ENCODE data around the gene ANKZF1.

Gene ANKZF1

DNA sequence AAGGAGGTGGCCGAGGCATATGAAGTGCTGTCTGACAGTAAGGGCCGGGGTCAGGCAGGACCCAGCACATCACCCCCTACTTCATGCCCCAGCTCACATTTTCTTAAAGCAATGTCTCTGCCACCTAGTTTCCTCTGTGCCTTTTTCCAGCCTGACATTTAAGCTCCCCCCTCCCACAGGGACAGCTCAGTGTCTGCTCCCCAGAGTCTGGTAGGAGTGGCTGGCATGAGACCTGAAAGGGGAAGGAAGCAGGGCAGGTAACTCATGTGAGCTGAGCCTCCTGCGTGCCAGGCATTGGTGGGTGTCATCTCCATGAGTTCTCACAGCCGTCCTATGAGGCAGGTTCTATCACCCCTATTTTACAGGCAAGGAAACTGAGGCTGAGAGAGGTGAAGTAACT lies 51.0 kb downstream of the ANKZF1 start:
- no peak for DNase-seq (ENCODE audit: low read depth in 4 of 4, low spot score in 1 of 4)

DNA sequence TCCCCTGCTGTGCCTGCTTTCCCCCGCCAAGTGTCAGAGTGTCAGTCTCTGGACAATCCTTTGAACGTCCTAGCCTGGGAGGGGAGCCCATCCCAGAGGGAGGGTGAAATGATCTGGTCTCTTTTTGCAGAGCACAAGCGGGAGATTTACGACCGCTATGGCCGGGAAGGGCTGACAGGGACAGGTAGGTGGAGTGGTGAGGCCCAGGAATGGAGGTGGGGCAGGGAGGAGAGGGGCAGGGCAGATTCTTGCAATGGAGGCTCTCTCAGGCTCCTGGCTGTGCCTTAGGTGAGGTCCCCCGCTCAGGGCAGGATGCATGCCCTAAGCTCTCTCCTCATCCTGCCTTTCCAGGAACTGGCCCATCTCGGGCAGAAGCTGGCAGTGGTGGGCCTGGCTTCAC lies 52.0 kb downstream of the ANKZF1 start:
- DNase-seq (ENCODE audit: low read depth in 4 of 4, low spot score in 1 of 4): no peak

DNA sequence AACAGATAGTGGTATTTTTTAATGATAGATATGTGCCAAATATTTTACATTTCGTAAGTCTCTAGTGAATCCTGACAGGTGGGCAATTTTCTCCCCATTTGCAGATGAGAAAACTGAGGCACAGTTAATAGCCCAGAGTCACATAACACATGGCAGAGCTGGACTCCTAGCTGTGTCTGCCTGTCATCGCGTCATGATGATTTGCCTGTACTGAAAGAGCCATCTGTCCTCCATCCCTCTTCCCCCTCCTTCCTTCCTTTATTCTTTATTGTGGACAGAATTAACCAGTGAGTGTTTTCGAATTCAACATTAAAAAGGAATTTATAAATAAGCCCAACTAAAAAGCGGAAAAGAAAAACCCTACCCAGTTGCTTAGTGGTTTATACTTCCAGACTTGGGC lies 52.8 kb downstream of the ANKZF1 start:
- DNase-seq (ENCODE audit: low read depth in 4 of 4, low spot score in 1 of 4): no peak

DNA sequence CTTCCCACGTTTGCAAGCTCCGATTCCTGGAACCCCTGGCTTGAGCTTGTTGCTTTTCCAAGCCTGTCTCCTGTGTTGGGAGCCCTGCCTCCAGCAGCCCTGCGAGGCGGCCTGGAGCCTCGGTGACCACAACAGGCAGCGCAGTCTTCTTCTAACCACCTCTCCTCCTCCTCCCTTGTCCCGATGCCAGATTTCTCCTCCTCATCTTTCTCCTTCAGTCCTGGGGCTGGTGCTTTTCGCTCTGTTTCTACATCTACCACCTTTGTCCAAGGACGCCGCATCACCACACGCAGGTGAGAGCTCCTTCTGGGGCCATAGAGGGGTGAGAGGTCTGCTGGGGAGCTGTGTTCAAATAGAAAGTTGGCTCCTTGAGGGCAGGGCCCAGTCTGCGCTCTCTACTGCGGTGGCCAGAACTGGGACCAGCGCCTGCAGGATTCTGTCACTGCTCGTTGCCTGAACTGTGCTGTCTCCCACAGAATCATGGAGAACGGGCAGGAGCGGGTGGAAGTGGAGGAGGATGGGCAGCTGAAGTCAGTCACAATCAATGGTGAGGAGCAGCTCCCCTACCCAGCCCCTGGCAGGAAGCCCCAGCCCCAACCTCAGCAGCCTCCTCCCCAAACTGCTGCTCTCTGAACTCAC lies 53.5 kb downstream of the ANKZF1 start:
- DNase-seq (ENCODE audit: low read depth in 4 of 4, low spot score in 1 of 4): no peak

DNA sequence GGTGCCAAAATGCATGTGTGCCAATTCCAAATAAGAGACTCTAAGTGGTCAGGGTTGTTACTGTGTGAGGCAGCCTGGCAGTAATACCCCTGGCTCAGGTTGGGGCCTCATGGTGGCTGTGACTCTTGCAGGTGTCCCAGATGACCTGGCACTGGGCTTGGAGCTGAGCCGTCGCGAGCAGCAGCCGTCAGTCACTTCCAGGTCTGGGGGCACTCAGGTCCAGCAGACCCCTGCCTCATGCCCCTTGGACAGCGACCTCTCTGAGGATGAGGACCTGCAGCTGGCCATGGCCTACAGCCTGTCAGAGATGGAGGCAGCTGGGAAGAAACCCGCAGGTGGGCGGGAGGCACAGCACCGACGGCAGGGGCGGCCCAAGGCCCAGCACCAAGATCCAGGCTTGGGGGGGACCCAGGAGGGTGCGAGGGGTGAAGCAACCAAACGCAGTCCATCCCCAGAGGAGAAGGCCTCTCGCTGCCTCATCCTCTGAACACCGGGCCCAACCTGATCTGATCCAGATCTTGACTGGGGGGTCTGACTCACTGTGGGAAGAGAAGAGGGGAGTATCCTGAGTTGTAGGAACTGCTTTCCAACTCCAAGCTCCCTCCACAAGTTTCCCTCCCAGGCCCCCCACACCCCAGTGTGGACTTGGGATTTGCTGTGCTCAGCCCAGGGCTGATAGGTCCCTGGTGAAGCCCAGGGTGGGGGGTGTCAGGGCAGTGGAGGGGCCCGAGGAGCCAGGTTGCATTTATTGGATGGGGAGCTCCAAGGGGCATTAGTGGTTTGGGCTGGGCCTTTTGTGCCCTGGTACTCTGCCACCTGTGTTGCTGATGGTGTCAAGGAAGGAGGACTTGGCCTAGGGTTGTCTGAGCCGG lies 55.1 kb downstream of the ANKZF1 start:
- no peak for DNase-seq (ENCODE audit: low read depth in 4 of 4, low spot score in 1 of 4)

DNA sequence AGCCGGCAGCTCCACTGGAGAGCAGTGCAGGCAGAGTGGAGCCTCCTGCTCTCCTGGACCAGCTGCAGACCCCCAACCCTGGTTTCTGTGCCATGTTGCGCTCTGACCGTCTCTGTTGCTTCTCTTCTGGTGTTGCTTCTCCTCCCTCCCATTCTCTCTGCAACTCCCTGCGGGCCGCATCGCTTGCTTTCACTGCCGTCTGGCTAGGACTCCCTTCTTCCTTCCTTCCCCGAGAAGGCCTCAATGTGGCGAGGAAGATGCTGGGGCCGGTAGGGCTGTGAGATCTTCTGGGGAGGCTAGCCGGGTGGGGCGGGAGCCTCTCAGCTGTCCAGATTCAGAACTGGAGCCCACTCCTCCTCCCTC lies 55.7 kb downstream of the ANKZF1 start:
- no peak for DNase-seq (ENCODE audit: low read depth in 4 of 4, low spot score in 1 of 4)

DNA sequence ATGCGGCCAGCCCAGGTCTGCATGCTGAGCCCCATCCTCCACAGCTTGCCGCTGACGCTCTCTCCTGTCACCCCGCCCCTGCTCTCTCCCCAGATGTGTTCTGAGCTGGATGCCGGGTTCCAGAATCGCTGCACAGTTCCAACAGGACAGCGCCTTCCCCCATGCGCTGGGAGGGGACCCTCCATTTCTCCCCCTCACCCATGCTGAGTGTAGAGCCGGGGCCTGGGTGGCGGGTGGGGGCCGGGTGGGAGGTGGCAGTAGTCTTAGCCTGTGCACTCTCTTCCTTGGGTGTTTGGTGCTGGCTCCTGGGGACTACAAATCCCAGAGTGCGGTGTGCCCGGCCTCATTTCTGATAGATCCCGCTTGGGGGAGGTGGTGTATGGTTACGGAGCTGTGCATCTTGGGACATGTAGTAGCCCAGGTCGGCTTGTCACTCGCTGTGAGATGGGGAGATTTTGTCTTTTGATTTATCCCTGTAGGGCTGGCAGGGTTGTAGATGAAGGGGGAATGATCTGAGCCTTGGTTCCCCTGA lies 56.4 kb downstream of the ANKZF1 start:
- no peak for DNase-seq (ENCODE audit: low read depth in 4 of 4, low spot score in 1 of 4)

Data from stimulated activated CD4-positive, alpha-beta T cell treated with anti-CD3 and anti-CD28 coated beads, Interleukin-1b, Interleukin-23, amount 100 ng/mL, for 24 hours (primary cell).